Measurements from ENCODE around the gene MED17. TPM values are rescaled to one million over a fixed set of nuclear protein-coding genes. Genes with fewer than 3 reads are reported as not detected.
"Not testable (repeated sequence)": the region's sequence is repeated elsewhere in the genome, so short reads cannot be mapped to it uniquely, and the experiment has no call there.

MED17 gene
- total RNA-seq, 1 donor from 2014 or later, result 23.7 TPM

GRCh38 chr11:93751001-93751400 lies 33.1 kb upstream of the MED17 start:
- Histone ChIP-seq H3K27me3 (ENCODE audit: control insufficient read depth, insufficient read depth, low read length) (no peaks in the 10 kb centered on the region), H3K4me3 (ENCODE audit: low read depth, low read length) (no peak overlapping the region), H3K36me3 (ENCODE audit: control insufficient read depth, insufficient read depth, low read length) (peaks cover 1% of the 10 kb centered on the region)
- no peak for DNase-seq (ENCODE audit: low read depth)
- no peak for FAIRE-seq
- no peak for TF ChIP-seq CTCF (IDR thresholded peaks at IDR 0.05; ENCODE audit: insufficient read depth, low read length, severe bottlenecking)

DNA sequence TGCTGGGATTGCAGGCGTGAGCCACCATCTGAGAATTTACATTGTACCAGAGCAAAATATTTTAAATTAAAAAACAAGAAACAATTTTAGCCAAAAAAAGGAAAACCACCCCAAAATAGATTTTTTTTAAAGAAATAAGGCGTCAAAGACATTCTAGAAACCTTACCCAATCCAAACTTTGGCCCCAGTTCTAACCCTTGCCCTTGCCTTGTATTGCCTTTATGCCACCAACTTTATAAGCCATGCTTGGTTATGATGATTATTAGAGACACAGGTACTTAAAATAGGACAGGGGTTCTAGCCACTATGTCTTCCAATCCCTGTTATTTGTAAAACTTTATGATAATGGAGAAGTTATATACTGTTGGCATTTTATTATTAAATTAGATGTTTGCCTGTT lies 30.8 kb upstream of the MED17 start:
- DNase-seq (ENCODE audit: low read depth), result no peak
- Histone ChIP-seq H3K36me3 (ENCODE audit: control insufficient read depth, insufficient read depth, low read length) (peaks cover 6% of the 10 kb centered on the region), H3K27me3 (ENCODE audit: control insufficient read depth, insufficient read depth, low read length) (no peaks in the 10 kb centered on the region), H3K4me3 (ENCODE audit: low read depth, low read length) (no peak overlapping the region)
- no peak for TF ChIP-seq CTCF (IDR thresholded peaks at IDR 0.05; ENCODE audit: insufficient read depth, low read length, severe bottlenecking)
- FAIRE-seq, result no peak

- no peak for DNase-seq (ENCODE audit: low read depth)
- no peak overlapping the region for H3K4me3 ChIP-seq (ENCODE audit: low read depth, low read length)
- H3K36me3 ChIP-seq (ENCODE audit: control insufficient read depth, insufficient read depth, low read length), result peaks cover 10% of the 10 kb centered on the region
- no peak for FAIRE-seq
- H3K27me3 ChIP-seq (ENCODE audit: control insufficient read depth, insufficient read depth, low read length), result no peaks in the 10 kb centered on the region
- no peak for TF ChIP-seq CTCF (IDR thresholded peaks at IDR 0.05; ENCODE audit: insufficient read depth, low read length, severe bottlenecking)
Measured at GRCh38 chr11:93756748-93757147, 27.3 kb upstream of the MED17 start.

DNA sequence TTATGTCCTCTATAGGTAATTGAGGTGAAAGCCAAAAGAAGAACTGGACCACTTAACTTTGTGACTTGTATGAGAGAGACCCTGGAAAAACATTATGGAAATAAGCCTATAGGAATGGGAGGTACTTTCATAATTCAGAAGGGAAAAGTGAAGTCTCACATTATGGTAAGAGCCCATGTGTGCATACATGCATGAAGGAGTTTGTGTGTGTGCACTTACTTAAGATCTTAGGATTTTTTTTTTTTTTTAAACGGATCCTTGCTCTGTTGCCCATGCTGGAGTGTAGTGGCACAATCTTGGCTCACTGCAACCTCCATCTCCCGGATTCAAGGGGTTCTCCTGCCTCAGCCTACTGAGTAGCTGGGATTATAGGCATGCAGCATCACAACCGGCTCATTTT lies 26.8 kb upstream of the MED17 start:
- no peaks in the 10 kb centered on the region for H3K27me3 ChIP-seq (ENCODE audit: control insufficient read depth, insufficient read depth, low read length)

DNA sequence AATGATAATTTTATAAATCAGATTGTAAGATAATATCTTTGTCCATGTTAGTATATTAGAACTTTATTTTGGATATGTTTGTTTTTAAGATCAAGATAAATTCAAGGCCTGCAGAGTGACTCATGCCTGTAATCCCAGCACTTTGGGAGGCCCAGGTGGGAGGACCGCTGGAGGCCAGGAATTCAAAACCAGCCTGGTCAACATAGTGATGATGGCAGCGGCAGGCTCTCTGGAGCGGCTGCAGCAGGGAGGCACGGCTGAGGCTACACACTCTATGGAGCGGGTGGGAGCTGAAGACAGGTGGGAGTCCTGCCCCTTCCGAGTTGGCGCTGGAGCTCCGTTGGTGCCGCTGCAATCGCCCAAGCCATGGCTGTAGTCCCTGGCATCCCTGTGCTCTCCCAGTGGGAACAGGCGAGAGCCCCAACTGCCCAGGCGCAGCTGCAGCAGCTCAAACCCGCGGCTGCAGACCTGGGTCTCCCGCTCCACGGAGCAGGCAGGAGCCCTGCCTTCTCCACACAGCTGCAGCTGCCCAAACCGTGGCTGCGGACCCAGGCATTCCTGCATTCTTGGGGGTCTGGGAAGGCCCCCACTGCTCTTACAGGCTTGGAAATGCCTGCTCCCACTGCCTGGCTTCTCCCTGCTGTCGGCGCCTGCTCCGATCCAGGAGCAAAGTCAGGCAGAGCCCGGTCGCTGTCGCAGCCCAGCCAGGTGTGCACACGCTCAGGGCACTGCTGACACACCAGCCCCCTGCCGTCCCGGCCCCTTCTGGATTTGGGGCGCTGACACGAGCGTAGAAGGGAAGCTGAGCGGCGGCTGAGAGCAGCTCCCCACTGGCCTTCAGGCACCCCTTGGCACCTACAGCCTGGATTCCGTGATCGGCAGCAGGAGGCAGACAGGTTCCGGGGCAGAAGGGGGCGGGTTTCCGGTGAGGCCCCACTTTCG lies 25.9 kb upstream of the MED17 start:
- H3K27me3 ChIP-seq (ENCODE audit: control insufficient read depth, insufficient read depth, low read length), result no peaks in the 10 kb centered on the region
- no peak for TF ChIP-seq CTCF (IDR thresholded peaks at IDR 0.05; ENCODE audit: insufficient read depth, low read length, severe bottlenecking)
- no peak for DNase-seq (ENCODE audit: low read depth)
- peaks cover 10% of the 10 kb centered on the region for H3K36me3 ChIP-seq (ENCODE audit: control insufficient read depth, insufficient read depth, low read length)
- no peak for FAIRE-seq
- H3K4me3 ChIP-seq (ENCODE audit: low read depth, low read length), result no peak overlapping the region

More for the DNA sequence above, 26.8 kb upstream of the MED17 start:
- no peak overlapping the region for H3K4me3 ChIP-seq (ENCODE audit: low read depth, low read length)
- no peak for TF ChIP-seq CTCF (IDR thresholded peaks at IDR 0.05; ENCODE audit: insufficient read depth, low read length, severe bottlenecking)
- DNase-seq (ENCODE audit: low read depth), result no peak
- H3K36me3 ChIP-seq (ENCODE audit: control insufficient read depth, insufficient read depth, low read length), result peaks cover 10% of the 10 kb centered on the region
- no peak for FAIRE-seq

DNA sequence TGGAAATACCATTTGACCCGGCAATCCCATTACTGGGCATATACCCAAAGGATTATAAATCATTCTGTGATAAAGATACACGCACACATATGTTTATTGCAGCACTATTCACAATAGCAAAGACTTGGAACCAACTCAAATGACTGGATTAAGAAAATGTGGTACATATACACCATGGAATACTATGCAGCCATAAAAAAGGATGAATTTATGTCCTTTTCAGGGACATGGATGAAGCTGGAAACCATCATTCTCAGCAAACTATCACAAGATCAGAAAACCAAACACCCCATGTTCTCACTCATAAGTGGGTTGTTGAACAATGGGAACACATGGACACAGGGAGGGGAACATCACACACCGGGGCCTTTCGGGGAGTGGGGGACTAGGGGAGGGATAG lies 25.0 kb upstream of the MED17 start:
- not testable (repeated sequence) for H3K4me3 ChIP-seq (ENCODE audit: low read depth, low read length); DNase-seq (ENCODE audit: low read depth); H3K36me3 ChIP-seq (ENCODE audit: control insufficient read depth, insufficient read depth, low read length); FAIRE-seq; H3K27me3 ChIP-seq (ENCODE audit: control insufficient read depth, insufficient read depth, low read length)
